Skeletal muscle cell (primary cell): Measurements from ENCODE around the gene RIPK3.
"Not testable (repeated sequence)": the region's sequence is repeated elsewhere in the genome, so short reads cannot be mapped to it uniquely, and the experiment has no call there.

ENCODE experiments used
- DNase-seq: peaks from one replicate; pipeline ENCODE4 v3.0.0-alpha.2; 2010; ENCODE audit warnings: low read depth
- H3K4me3 ChIP-seq: 2 replicates; pipeline ENCODE4 v1.5.1; 2011; ENCODE audit warnings: low read depth, mild to moderate bottlenecking, control low read depth, low read length, moderate library complexity

Gene RIPK3

GRCh38 chr14:24339284-24340151 is at the start of gene RIPK3:
Gene RIPK3 (minus strand): TSS chr14:24339991. CDS start chr14:24339826, 165 bp downstream.
- no peak for DNase-seq
- peak within 1 kb of the TSS; percentile 12 for H3K4me3 ChIP-seq

- no peak for DNase-seq
- no peak overlapping the region for H3K4me3 ChIP-seq
Observed at GRCh38 chr14:24389226-24389848, 49.5 kb upstream of the RIPK3 start.

GRCh38 chr14:24388474-24389179 is 48.8 kb upstream of the RIPK3 start:
- no peak for DNase-seq

GRCh38 chr14:24387579-24387978 is 47.8 kb upstream of the RIPK3 start:
- not testable (repeated sequence) for H3K4me3 ChIP-seq, DNase-seq

More at GRCh38 chr14:24388474-24389179, 48.8 kb upstream of the RIPK3 start:
- H3K4me3 ChIP-seq: no peak overlapping the region

GRCh38 chr14:24387009-24387345 is 47.2 kb upstream of the RIPK3 start:
- no peak overlapping the region for H3K4me3 ChIP-seq
- no peak for DNase-seq

GRCh38 chr14:24385524-24385923 is 45.7 kb upstream of the RIPK3 start:
- DNase-seq: no peak
- no peak overlapping the region for H3K4me3 ChIP-seq

- no peak for DNase-seq
- no peak overlapping the region for H3K4me3 ChIP-seq
Observed at GRCh38 chr14:24384169-24384568, 44.4 kb upstream of the RIPK3 start.

GRCh38 chr14:24382064-24382371 is 42.2 kb upstream of the RIPK3 start:
- DNase-seq: no peak
- no peak overlapping the region for H3K4me3 ChIP-seq

- no peak overlapping the region for H3K4me3 ChIP-seq
Observed at GRCh38 chr14:24381363-24382063, 41.7 kb upstream of the RIPK3 start.

GRCh38 chr14:24379907-24380730 is 40.3 kb upstream of the RIPK3 start:
- no peak overlapping the region for H3K4me3 ChIP-seq
- no peak for DNase-seq

More at GRCh38 chr14:24381363-24382063, 41.7 kb upstream of the RIPK3 start:
- no peak for DNase-seq

GRCh38 chr14:24378981-24379906 is 39.5 kb upstream of the RIPK3 start:
- no peak overlapping the region for H3K4me3 ChIP-seq
- no peak for DNase-seq

- no peak for DNase-seq
- no peak overlapping the region for H3K4me3 ChIP-seq
Observed at GRCh38 chr14:24378327-24378726, 38.5 kb upstream of the RIPK3 start.

- no peak for DNase-seq
- H3K4me3 ChIP-seq: no peak overlapping the region
Observed at GRCh38 chr14:24377657-24378056, 37.9 kb upstream of the RIPK3 start.

- H3K4me3 ChIP-seq: no peak overlapping the region
- DNase-seq: no peak
Observed at GRCh38 chr14:24377126-24377525, 37.3 kb upstream of the RIPK3 start.

- H3K4me3 ChIP-seq: no peak overlapping the region
- DNase-seq: no peak
Observed at GRCh38 chr14:24376448-24377070, 36.8 kb upstream of the RIPK3 start.

GRCh38 chr14:24372701-24373416 is 33.1 kb upstream of the RIPK3 start:
- DNase-seq: no peak
- no peak overlapping the region for H3K4me3 ChIP-seq

- DNase-seq, H3K4me3 ChIP-seq: not testable (repeated sequence)
Observed at GRCh38 chr14:24371605-24372004, 31.8 kb upstream of the RIPK3 start.
